ENCODE measurements around the gene ATP6AP1. TPM values are rescaled to one million over a fixed set of nuclear protein-coding genes. Genes with fewer than 3 reads are reported as not detected.
"Not testable (repeated sequence)": the region's sequence is repeated elsewhere in the genome, so short reads cannot be mapped to it uniquely, and the experiment has no call there.

Gene ATP6AP1
- total RNA-seq, 1 donor from 2014 or later: 78.3 TPM

GRCh38 chrX:154396973-154397887, 31.2 kb upstream of the ATP6AP1 start:
- peak overlapping the region; percentile 47 for H3K4me3 ChIP-seq (ENCODE audit: low read depth, low read length)
- TF ChIP-seq, protein P1, sequence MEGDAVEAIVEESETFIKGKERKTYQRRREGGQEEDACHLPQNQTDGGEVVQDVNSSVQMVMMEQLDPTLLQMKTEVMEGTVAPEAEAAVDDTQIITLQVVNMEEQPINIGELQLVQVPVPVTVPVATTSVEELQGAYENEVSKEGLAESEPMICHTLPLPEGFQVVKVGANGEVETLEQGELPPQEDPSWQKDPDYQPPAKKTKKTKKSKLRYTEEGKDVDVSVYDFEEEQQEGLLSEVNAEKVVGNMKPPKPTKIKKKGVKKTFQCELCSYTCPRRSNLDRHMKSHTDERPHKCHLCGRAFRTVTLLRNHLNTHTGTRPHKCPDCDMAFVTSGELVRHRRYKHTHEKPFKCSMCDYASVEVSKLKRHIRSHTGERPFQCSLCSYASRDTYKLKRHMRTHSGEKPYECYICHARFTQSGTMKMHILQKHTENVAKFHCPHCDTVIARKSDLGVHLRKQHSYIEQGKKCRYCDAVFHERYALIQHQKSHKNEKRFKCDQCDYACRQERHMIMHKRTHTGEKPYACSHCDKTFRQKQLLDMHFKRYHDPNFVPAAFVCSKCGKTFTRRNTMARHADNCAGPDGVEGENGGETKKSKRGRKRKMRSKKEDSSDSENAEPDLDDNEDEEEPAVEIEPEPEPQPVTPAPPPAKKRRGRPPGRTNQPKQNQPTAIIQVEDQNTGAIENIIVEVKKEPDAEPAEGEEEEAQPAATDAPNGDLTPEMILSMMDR (IDR thresholded peaks at IDR 0.05; ENCODE audit: insufficient read depth, low read length, poor library complexity, severe bottlenecking): no peak
- no peaks in the 10 kb centered on the region for H3K27me3 ChIP-seq (ENCODE audit: control insufficient read depth, insufficient read depth, low read length)
- no peak for DNase-seq (ENCODE audit: low read depth)
- H3K36me3 ChIP-seq (ENCODE audit: control insufficient read depth, insufficient read depth, low read length): peaks cover 2% of the 10 kb centered on the region

GRCh38 chrX:154397888-154398667, 30.4 kb upstream of the ATP6AP1 start, which contains the start of gene RPL10:
Gene RPL10 (plus strand): TSS chrX:154398377. CDS start chrX:154398520, 143 bp downstream.
- peak; percentile 71 for DNase-seq (ENCODE audit: low read depth)
- Histone ChIP-seq H3K4me3 (ENCODE audit: low read depth, low read length) (peak within 1 kb of the TSS; percentile 96), H3K27me3 (ENCODE audit: control insufficient read depth, insufficient read depth, low read length) (no peaks in the 10 kb centered on the region), H3K36me3 (ENCODE audit: control insufficient read depth, insufficient read depth, low read length) (peaks cover 2% of the 10 kb centered on the region)
- TF ChIP-seq, protein P1 (IDR thresholded peaks at IDR 0.05; ENCODE audit: insufficient read depth, low read length, poor library complexity, severe bottlenecking): no peak

GRCh38 chrX:154398668-154399526, 29.6 kb upstream of the ATP6AP1 start:
- TF ChIP-seq, protein P1 (IDR thresholded peaks at IDR 0.05; ENCODE audit: insufficient read depth, low read length, poor library complexity, severe bottlenecking): peak; percentile 77
- DNase-seq (ENCODE audit: low read depth): no peak
- Histone ChIP-seq H3K4me3 (ENCODE audit: low read depth, low read length) (peak overlapping the region; percentile 96), H3K36me3 (ENCODE audit: control insufficient read depth, insufficient read depth, low read length) (peaks cover 2% of the 10 kb centered on the region), H3K27me3 (ENCODE audit: control insufficient read depth, insufficient read depth, low read length) (no peaks in the 10 kb centered on the region)

- H3K27me3 ChIP-seq (ENCODE audit: control insufficient read depth, insufficient read depth, low read length): no peaks in the 10 kb centered on the region
- H3K4me3 ChIP-seq (ENCODE audit: low read depth, low read length): peak overlapping the region; percentile 96
- TF ChIP-seq, protein P1 (IDR thresholded peaks at IDR 0.05; ENCODE audit: insufficient read depth, low read length, poor library complexity, severe bottlenecking): no peak
- peaks cover 2% of the 10 kb centered on the region for H3K36me3 ChIP-seq (ENCODE audit: control insufficient read depth, insufficient read depth, low read length)
- DNase-seq (ENCODE audit: low read depth): no peak
These were observed 28.7 kb upstream of the ATP6AP1 start for GRCh38 chrX:154399527-154400368.

DNA sequence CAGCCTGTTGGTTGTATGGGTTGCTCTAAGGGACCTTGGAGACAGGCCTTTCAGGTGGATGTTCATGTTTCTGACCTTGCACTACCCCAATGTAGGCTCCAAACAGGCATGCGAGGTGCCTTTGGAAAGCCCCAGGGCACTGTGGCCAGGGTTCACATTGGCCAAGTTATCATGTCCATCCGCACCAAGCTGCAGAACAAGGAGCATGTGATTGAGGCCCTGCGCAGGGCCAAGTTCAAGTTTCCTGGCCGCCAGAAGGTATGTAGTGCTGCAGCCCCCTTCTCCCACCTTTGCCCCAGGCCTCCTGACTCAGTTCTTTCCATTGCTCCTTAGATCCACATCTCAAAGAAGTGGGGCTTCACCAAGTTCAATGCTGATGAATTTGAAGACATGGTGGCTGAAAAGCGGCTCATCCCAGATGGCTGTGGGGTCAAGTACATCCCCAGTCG, 28.1 kb upstream of the ATP6AP1 start:
- not testable (repeated sequence) for DNase-seq (ENCODE audit: low read depth); H3K27me3 ChIP-seq (ENCODE audit: control insufficient read depth, insufficient read depth, low read length); H3K36me3 ChIP-seq (ENCODE audit: control insufficient read depth, insufficient read depth, low read length); H3K4me3 ChIP-seq (ENCODE audit: low read depth, low read length)

Measured in kidney epithelial cell (primary cell).